OCI-LY1 (cell line): ENCODE data around the gene DDX10.

Experiments
- H2AFZ ChIP-seq: fragments of 200-600 bp; sonication (generic), shearing (Covaris generic); 2 replicates; pipeline ENCODE4 v1.6.0; 2014; ENCODE audit warnings: antibody characterized with exemption, mild to moderate bottlenecking, low read length
- H3F3A ChIP-seq: fragments of 200-600 bp; sonication (generic), shearing (Covaris generic); 2 replicates; pipeline ENCODE4 v1.6.0; 2014; ENCODE audit warnings: mild to moderate bottlenecking, antibody characterized with exemption, low read length, moderate library complexity; ENCODE audit not compliant: insufficient read depth
- H3K27ac ChIP-seq: fragments of 200-600 bp; sonication (generic); 2 replicates; pipeline ENCODE4 v1.5.1; 2014; ENCODE audit warnings: low read length, mixed run types, mild to moderate bottlenecking, low read depth; ENCODE audit not compliant: poor library complexity, severe bottlenecking
- H3K27me3 ChIP-seq: fragments of 200-600 bp; sonication (generic); 2 replicates; pipeline ENCODE4 v1.6.0; 2014; ENCODE audit warnings: antibody characterized with exemption, mild to moderate bottlenecking, low read length, moderate library complexity; ENCODE audit not compliant: insufficient read depth
- H3K36me3 ChIP-seq: fragments of 200-600 bp; sonication (generic); 2 replicates; pipeline ENCODE4 v1.6.1; 2014; ENCODE audit warnings: mild to moderate bottlenecking, antibody characterized with exemption, low read length, moderate library complexity, mixed read lengths; ENCODE audit not compliant: insufficient read depth
- H3K4me1 ChIP-seq: fragments of 200-600 bp; sonication (generic); 2 replicates; pipeline ENCODE4 v1.5.1; 2014; ENCODE audit warnings: mild to moderate bottlenecking, low read length, moderate library complexity; ENCODE audit not compliant: insufficient read depth, severe bottlenecking
- H3K4me2 ChIP-seq: fragments of 200-600 bp; sonication (generic), shearing (Covaris generic); 2 replicates; pipeline ENCODE4 v1.6.1; 2014; ENCODE audit warnings: low read length
- H3K4me3 ChIP-seq: fragments of 200-600 bp; sonication (generic); 2 replicates; pipeline ENCODE4 v1.5.1; 2014; ENCODE audit warnings: low read length, low read depth, mild to moderate bottlenecking, mixed read lengths; ENCODE audit not compliant: poor library complexity, severe bottlenecking
- H3K79me2 ChIP-seq: fragments of 200-600 bp; shearing (Covaris generic); 2 replicates; pipeline ENCODE4 v1.6.1; 2016; ENCODE audit warnings: mixed run types, low read length, mixed read lengths; ENCODE audit not compliant: insufficient read depth
- H3K9ac ChIP-seq: fragments of 200-600 bp; sonication (generic), shearing (Covaris generic); 2 replicates; pipeline ENCODE4 v1.6.1; 2014; ENCODE audit warnings: mild to moderate bottlenecking, low read length, mixed read lengths
- H3K9me2 ChIP-seq: fragments of 200-600 bp; sonication (generic), shearing (Covaris generic); 2 replicates; pipeline ENCODE4 v1.6.1; 2014; ENCODE audit warnings: low read depth, mild to moderate bottlenecking, low read length, mixed read lengths
- H3K9me3 ChIP-seq: fragments of 200-600 bp; shearing (Covaris generic); 2 replicates; pipeline ENCODE4 v1.6.1; 2014; ENCODE audit warnings: low read length, mixed read lengths
- H4K20me1 ChIP-seq: fragments of 200-600 bp; sonication (generic), shearing (Covaris generic); 2 replicates; pipeline ENCODE4 v1.6.0; 2016; ENCODE audit warnings: mild to moderate bottlenecking, low read length; ENCODE audit not compliant: insufficient read depth
- EZH2 ChIP-seq: fragments of 200-600 bp; sonication (generic), shearing (Covaris generic); IDR thresholded peaks from 2 replicates; pipeline ENCODE4 v1.8.0; 2017; ENCODE audit warnings: borderline replicate concordance, mixed run types, mild to moderate bottlenecking, antibody characterized with exemption, low read length, moderate library complexity, mixed read lengths
- TF ChIP-seq, protein P1 (sequence below): fragments of 200-600 bp; sonication (generic), shearing (Covaris generic); IDR thresholded peaks from 2 replicates; pipeline ENCODE4 v1.5.1; 2017; ENCODE audit warnings: mild to moderate bottlenecking, antibody characterized with exemption, low read length, moderate library complexity, mixed read lengths

Gene DDX10

DNA sequence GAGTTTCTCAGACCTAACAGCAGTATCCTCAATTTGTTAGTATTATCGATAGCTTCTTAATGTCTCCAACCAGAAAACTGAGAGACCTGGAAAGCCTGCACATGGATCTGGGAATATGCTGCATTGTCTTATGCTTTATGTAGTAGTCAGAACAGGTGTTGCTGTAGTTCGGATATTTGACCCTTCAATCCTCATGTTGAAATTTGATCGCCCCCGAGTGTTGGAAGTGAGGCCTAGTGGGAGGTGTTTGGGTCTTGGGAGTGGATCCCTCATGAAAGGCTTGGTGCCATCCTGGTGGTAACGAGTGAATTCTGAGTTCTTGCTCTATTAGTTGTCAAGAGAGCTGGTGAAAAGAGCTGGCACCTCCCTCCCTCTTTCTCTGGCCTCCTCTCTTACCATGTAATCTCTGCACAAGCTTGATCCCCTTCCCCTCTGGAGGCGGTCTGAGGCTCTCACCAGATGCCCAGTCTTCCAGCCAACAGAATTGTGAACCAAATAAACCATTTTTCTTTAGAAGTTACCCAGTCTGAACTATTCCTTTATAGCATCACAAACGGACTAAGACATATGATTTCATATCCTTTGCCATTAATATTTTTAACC is 227.1 kb downstream of the DDX10 start:
- H3K27ac ChIP-seq, result no peak overlapping the region
- TF ChIP-seq EZH2, result no peak
- TF ChIP-seq, protein P1, sequence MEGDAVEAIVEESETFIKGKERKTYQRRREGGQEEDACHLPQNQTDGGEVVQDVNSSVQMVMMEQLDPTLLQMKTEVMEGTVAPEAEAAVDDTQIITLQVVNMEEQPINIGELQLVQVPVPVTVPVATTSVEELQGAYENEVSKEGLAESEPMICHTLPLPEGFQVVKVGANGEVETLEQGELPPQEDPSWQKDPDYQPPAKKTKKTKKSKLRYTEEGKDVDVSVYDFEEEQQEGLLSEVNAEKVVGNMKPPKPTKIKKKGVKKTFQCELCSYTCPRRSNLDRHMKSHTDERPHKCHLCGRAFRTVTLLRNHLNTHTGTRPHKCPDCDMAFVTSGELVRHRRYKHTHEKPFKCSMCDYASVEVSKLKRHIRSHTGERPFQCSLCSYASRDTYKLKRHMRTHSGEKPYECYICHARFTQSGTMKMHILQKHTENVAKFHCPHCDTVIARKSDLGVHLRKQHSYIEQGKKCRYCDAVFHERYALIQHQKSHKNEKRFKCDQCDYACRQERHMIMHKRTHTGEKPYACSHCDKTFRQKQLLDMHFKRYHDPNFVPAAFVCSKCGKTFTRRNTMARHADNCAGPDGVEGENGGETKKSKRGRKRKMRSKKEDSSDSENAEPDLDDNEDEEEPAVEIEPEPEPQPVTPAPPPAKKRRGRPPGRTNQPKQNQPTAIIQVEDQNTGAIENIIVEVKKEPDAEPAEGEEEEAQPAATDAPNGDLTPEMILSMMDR, result no peak
- H3K4me3 ChIP-seq, result no peak overlapping the region
- H3K27me3 ChIP-seq, result no peaks in the 10 kb centered on the region
- peaks cover under 1% of the 10 kb centered on the region; the same call in 1 of the 2 replicates for H3K36me3 ChIP-seq
- H3K79me2 ChIP-seq, result 0 out of 2 replicates have a peak, but pooled peaks cover 3% of the 10 kb centered on the region
- H3K4me1 ChIP-seq, result no peaks in the 10 kb centered on the region
- no peaks in the 10 kb centered on the region for H3K9me2 ChIP-seq
- peaks cover under 1% of the 10 kb centered on the region for H3K9me3 ChIP-seq
- H2AFZ ChIP-seq, result no peak overlapping the region
- H3F3A ChIP-seq, result no peaks in the 10 kb centered on the region
- H4K20me1 ChIP-seq, result no peaks in the 10 kb centered on the region
- no peak overlapping the region for H3K9ac ChIP-seq
- no peak overlapping the region for H3K4me2 ChIP-seq

DNA sequence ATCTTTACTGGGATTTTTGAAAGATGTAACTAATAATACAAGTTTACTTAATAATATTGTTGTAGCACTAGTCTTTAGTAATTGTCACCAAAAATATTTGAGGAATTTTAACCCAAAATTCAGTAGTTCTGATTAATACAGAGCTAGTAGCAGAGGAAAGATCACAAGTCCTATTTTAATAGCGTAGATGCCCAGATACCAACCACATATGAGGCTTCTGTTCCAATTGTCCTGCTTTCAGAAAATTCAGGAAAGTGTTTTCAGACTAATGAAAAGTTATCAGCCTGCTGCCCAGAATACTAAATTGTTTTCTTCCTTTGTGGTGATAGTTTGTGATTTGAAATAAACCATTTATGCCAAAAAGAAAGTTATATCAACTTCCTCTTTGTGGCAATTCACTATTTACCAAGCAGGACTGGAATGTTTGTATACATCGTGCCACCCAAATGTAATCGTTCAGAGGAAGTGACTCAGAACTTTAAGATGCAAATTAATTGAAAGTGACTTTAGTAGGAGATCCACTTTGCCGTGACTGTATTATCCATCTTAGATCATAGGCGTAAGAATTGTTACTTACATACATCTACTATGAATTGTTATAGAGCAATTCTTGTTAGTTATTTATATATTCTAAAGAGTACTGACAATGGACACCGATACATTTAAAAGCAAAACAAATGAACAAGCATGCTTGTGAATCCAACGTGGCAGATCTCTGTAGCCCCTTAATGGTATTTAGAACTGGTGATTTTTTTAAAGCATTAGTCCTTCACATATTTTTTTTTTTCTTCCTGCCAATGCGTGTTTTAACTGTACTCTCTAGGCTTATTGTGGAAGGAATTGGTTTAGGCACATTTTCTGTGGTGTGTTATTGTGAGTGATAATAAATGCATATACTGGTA is 231.0 kb downstream of the DDX10 start:
- Histone ChIP-seq H4K20me1 (no peaks in the 10 kb centered on the region), H3K36me3 (peaks cover 14% of the 10 kb centered on the region), H3K9ac (no peak overlapping the region), H3K79me2 (0 out of 2 replicates have a peak, but pooled peaks cover 3% of the 10 kb centered on the region), H3K27me3 (no peaks in the 10 kb centered on the region), H3F3A (no peaks in the 10 kb centered on the region), H2AFZ (no peak overlapping the region), H3K4me2 (no peak overlapping the region), H3K9me2 (no peaks in the 10 kb centered on the region), H3K27ac (no peak overlapping the region), H3K4me3 (no peak overlapping the region), H3K9me3 (peaks cover 7% of the 10 kb centered on the region), H3K4me1 (no peaks in the 10 kb centered on the region)
- TF ChIP-seq, protein P1, result no peak
- no peak for TF ChIP-seq EZH2

DNA sequence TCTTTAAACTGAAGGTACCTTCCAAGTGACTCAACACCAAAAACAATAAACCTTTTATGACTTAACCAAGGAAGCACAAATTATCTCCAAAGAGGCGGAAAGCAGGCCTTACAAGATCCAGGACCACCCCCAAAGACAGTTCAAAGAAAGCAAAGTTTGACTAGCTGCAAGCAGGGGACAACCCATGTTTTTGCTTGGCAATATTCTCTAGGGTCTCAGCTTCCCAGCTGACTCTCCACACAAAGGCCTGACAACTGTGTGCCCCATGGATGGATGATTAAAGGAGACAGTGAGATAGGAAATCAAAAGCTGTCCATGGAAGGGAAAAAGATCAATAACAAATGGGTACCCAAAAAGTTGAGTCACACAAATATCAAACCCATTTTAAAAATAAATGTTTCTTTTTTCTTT is 232.2 kb downstream of the DDX10 start:
- H3K4me3 ChIP-seq, result no peak overlapping the region
- no peak overlapping the region for H2AFZ ChIP-seq
- H3K79me2 ChIP-seq, result 0 out of 2 replicates have a peak, but pooled peaks cover 3% of the 10 kb centered on the region
- H3K4me2 ChIP-seq, result no peak overlapping the region
- TF ChIP-seq, protein P1, result no peak
- no peak for TF ChIP-seq EZH2
- H3K4me1 ChIP-seq, result no peaks in the 10 kb centered on the region
- no peaks in the 10 kb centered on the region for H3K9me2 ChIP-seq
- H3F3A ChIP-seq, result no peaks in the 10 kb centered on the region
- no peaks in the 10 kb centered on the region for H3K27me3 ChIP-seq
- no peak overlapping the region for H3K27ac ChIP-seq
- no peaks in the 10 kb centered on the region for H4K20me1 ChIP-seq
- H3K36me3 ChIP-seq, result peaks cover 14% of the 10 kb centered on the region
- no peak overlapping the region for H3K9ac ChIP-seq
- H3K9me3 ChIP-seq, result peaks cover 7% of the 10 kb centered on the region
